ENCODE measurements around the gene NPR3.

DNA sequence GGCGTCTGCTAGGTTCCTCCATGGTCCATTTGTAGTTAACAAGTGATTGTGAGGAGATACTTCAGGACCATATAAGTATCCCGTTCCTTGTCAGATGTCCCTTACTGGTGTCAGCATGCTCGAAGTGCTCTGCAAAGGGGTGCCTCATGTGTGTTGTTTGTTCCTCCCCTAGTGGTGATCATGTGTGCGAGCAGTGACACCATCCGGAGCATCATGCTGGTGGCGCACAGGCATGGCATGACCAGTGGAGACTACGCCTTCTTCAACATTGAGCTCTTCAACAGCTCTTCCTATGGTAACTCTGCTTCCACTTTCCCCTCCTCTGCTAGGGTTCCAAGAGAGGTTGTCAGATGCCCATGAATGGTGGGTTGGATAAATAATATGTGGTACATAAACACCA is 13.4 kb downstream of the NPR3 start:
- TF ChIP-seq, protein P1, sequence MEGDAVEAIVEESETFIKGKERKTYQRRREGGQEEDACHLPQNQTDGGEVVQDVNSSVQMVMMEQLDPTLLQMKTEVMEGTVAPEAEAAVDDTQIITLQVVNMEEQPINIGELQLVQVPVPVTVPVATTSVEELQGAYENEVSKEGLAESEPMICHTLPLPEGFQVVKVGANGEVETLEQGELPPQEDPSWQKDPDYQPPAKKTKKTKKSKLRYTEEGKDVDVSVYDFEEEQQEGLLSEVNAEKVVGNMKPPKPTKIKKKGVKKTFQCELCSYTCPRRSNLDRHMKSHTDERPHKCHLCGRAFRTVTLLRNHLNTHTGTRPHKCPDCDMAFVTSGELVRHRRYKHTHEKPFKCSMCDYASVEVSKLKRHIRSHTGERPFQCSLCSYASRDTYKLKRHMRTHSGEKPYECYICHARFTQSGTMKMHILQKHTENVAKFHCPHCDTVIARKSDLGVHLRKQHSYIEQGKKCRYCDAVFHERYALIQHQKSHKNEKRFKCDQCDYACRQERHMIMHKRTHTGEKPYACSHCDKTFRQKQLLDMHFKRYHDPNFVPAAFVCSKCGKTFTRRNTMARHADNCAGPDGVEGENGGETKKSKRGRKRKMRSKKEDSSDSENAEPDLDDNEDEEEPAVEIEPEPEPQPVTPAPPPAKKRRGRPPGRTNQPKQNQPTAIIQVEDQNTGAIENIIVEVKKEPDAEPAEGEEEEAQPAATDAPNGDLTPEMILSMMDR (conservative IDR thresholded peaks at IDR 0.05 in 1 of 2, IDR thresholded peaks at IDR 0.05 in 1 of 2; ENCODE audit: low read depth in 1 of 2, low read length in 2 of 2): no peak
- TF ChIP-seq EZH2 (IDR thresholded peaks at IDR 0.05; ENCODE audit: low read length, missing control alignments): no peak

Data from fibroblast of lung (primary cell).